Brain pericyte (primary cell): ENCODE data around the gene C14orf180.
"Not testable (repeated sequence)": the region's sequence is repeated elsewhere in the genome, so short reads cannot be mapped to it uniquely, and the experiment has no call there.

ENCODE experiments used
- DNase-seq: peaks from one replicate; pipeline ENCODE4 v3.0.0-alpha.2; 2012; ENCODE audit warnings: low read depth, low spot score

The C14orf180 gene

DNA sequence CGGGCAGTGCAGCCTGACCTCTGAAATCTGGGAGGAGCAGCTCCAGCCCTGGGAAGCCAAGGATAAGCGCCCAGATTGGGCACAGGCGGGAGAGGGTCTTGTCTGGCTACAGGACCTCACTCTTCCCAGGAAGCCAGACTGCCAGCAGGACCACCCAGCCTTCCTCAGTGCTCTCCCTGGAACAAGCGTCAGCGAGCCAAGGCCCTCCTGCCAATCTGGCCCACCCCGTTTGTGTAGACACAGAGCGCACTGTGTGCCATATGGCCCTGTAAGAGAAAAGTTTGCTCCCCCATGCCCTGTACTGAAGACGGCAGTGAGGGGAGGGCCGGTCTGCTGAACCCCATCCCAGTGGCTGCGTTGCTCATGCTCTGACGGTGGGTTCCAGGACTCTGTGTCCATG lies 1.2 kb upstream of the C14orf180 start:
- no peak for DNase-seq

DNA sequence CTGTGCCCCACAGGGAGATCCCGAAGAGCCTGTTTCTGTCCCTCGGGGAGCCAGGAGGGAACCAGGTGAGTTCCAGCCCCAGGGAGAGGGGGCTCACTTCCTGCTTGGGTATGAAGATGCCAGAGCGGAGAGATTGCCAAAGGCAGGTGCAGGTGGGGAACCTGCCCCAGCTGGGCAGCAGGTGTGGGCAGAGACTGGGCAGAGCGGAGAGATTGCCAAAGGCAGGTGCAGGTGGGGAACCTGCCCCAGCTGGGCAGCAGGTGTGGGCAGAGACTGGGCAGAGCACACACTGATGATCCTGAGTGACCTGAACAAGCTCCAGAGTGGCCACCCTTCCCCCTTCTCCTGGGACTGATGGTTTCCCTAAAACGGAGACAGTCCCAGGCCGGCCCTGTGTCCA lies 375 bp downstream of the C14orf180 start:
- DNase-seq, result not testable (repeated sequence)

DNA sequence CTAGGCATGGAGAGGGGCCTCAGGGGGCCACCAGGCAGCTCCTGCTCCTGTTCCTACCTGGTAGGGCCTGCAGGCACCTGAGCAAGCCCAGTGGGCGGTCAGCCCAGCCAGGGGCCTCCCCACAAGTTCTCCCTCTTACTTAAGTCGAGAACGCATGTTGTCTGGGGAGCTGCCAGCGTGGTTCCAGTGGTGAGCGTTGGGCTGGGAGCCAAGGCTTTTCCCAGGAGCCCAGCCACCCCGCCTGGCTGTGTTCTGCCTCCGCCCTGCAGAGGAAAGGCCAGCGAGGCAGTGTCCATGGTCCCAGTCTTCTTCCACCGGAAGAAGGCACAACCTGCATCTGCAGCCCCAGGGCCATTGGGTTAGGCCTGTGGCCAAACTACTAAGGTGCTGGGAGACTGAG lies 1.4 kb downstream of the C14orf180 start:
- no peak for DNase-seq

DNA sequence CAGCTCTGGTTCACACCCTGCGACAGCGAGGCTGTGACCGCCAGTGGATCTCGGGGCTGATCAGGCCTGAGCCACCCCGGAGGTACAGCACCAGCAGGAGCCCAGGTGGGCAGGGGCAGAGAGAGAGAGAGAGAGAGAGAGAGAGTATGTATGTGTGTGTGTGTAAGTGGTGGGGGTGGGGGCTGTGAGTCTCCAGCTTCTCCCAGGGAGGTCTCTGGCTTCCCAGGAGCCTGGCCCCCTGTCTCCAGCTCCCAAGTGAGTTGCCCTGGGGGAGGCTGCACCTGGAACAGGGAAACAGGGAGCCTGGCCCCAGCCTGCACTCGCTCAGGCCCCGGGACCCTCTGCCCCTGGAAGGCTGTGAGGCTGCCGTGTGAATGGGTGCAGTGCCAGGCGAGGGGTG lies 2.0 kb downstream of the C14orf180 start:
- no peak for DNase-seq

DNA sequence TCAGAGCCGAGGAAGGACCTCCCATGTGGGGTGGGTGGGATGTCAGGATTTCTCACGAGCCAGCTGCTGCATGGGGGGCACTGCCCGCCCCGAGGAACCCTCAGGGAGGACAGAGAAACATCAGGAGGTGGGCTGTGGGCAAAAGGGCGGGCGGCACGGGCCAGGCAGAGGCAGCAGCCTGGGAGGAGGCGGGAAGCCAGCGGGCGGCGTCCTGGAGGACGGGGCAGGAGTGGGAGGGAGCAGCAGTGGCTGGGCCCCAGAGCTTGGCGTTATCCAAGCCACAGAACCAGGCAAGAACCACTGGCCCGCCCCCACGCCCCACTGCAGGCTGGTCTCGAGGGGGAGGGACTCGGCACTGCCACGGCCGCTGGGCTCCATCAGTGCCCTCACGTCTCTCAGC lies 2.4 kb downstream of the C14orf180 start:
- DNase-seq, result no peak

DNA sequence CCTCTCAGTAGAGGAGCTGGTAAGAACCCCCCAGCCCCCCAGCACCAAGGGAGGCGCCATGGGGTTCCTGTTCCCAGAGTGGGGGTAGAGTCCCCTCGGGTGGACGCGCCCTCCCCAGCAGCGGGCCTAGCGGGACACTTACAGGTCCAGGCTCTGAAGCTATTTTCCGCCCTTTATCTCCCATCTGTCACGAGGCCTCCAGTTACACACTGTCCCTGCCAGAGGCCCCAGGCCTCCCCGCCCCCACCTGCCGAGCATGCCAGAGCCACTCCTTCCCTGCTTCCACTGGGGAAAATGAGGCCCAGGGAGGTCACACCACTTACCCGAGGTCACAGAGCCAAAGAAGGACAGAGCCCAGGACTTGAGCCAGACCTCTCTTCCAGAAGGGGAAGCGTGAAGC lies 3.1 kb downstream of the C14orf180 start:
- no peak for DNase-seq

DNA sequence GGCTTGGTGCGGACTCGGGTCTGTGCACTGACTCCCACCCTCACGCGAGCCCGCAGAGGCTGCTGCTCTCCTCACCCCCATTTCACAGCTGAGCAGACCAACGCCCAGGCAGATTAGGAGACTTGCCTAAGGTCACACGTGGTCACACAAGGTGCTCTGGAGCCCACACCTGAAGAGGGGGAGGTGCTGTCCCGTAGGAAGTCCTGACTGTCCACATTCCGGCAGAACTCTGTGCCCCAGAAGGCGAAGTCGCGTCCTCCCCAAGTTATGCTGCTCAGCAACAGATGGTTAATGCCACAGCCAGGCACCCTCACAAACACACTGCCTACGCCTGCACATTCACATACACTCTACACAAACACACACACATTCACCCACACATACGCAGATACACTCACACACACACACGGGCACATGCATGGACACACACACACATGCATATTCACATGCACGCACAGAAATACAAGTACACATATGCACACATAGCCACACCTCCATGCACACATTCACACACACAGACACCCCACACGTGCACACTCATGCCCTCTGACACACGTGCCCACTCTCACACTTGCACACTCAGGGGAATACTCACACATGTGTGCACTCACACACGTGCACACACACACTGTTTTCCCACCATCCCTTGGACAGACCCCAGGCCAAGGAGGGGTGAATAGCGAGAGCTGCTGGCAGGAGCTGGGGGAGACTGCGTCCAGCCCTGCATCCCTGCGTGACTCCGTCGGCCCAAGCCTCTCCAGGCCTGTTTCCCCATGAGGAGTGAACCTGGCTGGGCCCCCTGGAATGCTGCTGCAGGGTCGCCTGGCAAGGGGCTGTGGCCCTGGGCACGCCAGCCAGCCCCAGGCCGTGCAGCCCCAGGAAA lies 4.1 kb downstream of the C14orf180 start:
- no peak for DNase-seq

DNA sequence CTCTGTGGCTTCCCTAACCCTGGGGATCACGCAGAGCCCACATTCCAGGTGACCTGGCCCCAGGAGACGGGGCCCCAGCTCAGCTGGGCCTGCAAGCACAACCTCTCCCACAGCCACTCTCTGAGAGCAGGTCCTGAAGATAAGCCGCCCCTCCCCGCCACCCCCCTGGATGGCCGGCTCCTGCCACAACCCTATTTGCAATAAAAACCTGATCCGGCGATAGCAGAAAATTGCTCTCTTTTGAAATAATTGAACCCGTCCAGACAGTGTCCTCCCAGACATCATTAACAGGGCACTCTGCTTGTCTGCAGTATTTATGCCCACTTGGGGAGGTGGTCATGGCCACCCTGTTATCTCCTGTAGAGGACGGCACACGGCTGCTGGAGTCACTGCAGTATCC lies 5.0 kb downstream of the C14orf180 start:
- DNase-seq, result no peak

DNA sequence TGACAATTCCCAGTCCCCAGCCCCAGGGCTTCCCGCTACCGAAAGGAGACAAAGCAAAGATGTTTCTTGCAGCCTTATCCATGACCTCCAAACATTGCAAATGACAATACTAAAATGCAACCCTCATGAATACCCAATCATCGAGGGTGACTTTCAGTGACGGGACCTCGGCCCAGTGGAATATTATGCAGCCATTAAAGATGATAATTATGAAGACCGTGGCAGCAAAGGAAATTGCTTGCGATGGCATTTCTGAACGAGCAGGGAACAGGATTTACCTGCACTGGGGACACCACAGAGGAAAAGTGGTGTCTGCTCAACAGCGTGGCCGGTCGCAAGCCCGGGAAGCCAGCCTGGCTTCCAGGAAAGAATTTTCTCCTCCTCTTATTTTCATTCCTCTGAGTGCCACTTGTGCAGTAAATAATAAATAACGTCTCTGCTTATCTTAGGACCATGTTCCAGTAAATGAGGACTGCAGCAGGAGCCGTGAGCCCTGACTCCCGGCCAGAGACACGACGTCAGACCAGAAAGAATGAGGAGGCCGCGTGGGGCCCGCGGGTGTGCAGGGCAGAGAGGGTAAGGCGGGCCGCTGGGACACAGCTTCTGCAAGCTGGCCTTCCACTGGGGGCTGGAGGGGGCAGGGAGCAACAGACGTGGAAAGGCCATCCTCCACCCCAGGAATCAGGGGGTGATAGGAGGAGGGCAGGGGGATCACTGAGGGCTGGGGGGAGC lies 6.6 kb downstream of the C14orf180 start:
- DNase-seq, result no peak

DNA sequence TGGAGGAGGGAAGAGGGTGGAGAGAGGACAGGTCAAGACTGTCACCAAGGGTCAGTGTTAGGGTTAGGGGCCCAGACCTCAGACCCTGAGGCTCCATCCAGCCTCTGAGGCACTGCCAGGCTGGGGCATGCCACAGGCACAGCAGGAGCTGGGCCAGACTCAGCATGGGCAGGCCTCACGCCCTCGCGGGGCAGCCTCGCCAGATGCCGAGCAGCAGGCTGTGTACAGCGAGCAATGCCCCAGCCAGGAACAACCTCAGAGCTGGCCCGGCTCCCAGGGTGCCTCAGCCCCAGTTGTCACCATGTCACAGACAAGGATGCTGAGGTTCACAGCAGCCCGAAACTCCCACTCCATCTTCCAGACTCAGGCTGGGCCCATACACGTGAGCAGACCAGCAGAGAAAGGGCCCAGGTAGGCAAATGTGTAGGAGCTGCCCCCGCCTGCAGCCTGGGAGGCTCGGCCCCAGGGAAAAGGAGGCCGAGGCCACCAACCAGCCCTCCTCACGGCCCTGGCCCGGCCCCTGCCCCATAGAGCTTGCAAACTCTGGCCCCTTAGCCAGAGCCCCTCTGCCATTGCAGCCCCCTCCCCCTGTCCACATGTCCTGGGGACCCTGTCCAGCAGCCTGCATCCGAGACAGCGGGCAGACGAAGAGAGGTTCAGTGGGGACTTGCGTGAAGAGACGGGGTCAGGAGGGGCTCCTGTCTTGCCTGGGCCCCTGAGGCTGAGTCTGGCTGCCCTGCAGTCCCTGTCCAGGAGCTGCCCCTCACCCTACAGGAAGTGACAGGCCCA lies 7.5 kb downstream of the C14orf180 start:
- no peak for DNase-seq

DNA sequence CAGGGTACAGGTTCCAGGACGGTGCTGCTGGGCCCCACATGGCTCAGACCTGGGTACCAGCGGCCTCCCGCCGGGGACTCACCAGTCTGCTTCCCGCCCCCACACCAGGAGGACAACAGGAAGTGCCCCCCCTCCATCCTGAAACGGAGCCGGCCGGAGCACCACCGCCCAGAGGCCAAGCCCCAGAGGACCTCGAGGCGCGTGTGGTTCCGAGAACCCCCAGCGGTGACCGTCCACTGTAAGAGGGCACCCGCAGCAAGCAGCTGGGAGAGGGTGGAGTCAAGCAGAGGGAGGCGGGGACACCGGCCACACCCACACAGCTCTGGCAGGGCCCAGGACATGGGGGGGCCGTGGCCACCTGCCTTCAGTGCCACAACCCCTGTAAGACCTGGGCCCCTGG lies 8.1 kb downstream of the C14orf180 start:
- no peak for DNase-seq

DNA sequence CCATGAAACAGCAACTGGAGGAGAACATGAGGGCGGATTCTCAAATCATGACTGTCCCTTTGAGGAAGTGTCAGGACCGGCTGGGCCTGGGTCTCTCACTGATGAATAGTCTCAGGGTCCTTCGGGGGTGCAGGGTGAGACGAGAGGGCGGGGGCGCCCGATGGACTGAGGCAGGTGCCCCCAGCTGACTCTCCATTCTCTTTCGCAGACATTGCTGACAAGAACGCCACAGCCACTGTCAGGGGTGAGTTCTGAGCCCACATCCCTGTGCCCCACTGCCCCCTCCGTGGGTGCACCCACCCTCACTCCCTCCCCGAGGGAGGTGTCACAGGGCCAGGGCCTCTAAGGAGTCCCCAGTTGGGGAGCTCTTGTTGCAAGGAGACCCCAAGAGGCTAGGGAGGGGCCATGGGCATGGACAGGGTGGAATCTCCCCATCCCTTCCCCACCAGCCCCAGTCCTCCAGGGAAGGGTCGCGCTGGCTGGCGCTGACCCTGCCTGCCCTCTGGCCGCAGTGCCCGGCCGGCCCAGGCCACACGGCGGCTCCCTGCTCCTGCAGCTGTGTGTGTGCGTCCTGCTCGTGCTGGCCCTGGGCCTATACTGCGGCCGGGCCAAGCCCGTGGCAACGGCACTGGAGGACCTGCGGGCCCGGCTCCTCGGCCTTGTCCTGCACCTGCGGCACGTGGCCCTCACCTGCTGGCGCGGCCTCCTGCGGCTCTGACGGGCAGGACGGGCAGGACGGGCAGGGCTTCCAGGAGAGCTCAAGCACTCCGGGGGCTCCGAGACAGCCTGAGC lies 8.7 kb downstream of the C14orf180 start:
- DNase-seq, result no peak

DNA sequence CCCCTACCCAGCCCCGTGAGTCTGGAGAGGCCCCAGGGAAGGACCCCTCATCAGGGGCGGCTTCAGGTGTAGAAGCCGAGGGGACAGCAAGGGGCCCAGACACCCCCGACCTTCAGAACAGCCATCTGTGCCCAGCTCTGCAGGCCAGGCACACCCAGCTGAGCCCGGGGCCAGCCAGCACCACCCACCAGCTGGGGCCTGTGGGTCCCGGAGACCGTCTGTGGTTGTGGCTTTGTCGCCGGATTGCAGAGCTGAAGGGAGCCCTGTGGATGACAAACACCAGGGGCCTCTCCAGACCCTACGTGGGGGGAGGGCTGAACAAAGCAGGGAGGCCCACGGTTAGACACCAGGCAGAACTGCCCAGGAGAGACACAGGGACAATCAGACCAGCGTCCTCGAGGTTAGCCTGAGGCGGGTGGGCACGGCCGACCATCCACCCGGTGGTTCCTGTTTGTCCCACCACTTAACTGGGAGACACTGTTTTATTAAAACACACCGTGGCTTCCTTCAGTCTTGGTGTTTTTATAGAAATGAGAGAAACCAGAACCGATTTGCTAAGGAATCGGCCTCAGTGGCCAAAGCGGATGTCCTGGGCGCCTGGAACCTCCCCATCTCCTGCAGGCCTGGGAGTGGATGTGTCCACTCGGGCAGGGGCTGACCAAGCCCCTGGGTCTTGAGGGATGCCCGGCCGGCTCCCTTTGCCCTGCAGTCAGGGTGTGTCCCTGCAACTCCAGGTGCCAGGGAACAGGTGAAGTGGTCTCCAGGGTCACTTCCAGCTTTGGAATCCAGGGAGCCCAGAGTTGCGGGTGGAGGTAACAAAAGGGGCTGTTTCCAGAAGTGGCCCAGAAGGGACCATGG lies 10.0 kb downstream of the C14orf180 start:
- DNase-seq, result no peak

DNA sequence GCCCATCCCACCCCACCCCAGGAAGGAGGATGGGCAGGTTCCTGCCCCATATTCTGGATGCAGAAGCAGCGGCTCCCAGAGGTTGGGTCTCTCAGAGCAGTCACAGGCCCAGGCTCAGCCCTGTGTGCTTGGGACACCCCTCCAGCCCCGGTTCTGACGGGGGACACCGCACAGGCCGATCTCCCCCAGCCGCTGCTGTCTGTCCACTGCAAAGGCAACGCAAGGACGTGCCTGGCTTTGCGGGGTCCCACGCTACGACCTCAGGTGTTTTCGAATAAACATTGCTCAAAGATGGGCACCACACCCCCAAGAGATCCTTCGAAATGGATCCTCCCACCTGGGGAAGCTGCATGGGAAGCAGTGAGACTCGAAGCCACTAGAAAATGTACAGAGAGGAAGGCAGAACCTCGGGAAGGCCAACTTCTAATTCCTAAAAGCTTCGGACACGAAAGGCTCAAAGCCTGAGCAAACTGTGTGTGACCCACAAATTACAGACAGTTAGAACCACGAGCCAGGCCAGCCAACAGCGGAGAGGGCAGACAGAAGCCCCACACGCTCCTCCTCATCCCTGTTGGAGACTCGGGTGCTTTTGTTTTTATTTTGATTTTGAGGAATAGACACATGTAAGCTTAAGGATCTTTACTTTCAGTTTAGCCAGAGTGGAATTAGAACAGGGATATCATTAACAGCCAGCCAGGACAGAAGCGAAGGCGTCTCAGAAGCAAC lies 10.8 kb downstream of the C14orf180 start:
- no peak for DNase-seq

DNA sequence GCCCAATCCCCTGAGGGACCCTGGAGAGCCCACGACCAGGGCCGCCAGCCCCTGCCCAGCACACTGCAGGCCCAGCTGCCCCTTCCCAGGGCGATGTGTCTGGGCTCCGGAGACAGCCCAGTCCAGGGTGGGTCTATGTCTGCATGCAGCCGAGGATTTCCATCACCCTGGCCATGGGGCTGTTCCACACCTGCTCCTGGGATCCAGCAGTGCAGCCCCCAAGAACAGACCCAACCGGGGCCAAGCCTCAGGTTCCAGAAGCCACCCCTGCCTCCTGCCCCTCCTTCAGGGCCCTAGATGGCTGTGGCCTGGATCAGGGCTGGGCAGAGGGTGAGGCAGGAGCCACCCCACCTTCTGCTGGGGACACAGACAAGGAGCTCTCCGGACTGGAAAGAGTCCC lies 11.5 kb downstream of the C14orf180 start:
- DNase-seq, result no peak

DNA sequence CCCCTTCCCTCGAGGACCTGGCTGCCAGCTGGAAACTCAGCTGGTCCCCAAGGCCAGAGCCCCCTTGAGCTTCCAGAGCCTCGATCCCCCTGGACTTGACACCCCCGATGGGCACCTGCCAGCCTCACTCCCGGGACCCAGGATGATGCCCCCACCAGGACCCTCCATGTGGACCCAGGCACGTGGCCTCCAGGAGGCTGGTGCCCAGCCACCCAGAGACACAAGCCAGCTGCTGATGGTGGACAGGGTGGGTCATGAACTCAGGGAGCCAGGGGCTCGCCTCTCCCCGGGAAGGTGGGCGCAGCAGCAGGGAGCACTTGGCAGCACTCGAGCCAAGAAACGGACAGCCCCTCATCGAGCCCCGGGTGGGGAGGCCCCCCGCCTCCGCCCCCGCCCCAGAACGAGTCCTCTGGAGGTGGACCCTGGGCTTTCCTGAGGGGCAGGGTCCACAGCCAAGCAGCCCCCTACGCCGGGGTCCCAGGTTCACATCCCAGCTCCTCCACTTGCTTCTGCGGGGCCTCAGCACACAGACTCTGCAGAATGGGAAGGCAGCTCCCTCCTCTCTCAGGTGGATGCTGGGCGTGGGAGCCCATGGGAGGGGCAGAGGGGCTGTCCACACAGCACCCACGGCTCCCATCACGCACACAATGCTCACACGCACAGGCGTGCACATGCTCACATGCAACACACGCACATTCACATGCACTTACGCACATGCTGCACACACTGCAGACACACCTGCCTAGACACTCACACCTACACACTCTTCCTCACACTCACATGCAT lies 12.1 kb downstream of the C14orf180 start:
- DNase-seq, result no peak

DNA sequence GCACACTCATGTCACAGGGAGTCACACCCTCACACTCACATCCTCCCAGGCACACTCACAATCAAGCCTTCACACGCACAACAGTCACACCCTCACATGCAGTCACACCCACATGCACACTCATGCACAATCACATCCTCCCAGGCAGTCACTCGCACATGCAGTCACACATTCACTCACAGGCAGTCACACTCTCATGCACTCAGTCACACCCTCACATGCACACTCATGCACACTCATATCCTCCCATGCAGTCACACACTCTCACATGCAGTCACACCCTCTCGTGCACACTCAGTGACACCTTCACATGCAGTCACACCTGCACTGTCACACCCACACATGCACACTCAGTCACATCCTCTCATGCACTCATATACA lies 12.7 kb downstream of the C14orf180 start:
- no peak for DNase-seq

DNA sequence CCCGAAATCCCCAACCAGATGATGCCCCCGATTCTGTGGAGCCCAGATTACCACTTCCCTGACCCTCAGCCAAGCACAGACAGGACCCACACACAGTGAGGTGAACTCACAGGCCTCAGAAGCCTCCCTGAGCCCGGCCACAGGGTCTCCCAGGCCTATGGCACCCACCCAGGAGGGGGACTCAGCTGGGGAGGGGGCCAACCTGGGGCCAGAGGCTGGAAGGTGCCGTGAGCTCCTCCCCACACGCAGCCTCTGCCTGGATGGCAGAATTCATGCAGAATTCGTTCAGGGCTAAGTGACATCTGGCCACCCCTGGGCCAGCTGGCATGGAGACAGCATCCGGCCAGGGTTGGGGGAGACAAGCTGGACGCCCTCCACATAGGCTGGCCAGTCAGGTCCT lies 13.2 kb downstream of the C14orf180 start:
- DNase-seq, result no peak

DNA sequence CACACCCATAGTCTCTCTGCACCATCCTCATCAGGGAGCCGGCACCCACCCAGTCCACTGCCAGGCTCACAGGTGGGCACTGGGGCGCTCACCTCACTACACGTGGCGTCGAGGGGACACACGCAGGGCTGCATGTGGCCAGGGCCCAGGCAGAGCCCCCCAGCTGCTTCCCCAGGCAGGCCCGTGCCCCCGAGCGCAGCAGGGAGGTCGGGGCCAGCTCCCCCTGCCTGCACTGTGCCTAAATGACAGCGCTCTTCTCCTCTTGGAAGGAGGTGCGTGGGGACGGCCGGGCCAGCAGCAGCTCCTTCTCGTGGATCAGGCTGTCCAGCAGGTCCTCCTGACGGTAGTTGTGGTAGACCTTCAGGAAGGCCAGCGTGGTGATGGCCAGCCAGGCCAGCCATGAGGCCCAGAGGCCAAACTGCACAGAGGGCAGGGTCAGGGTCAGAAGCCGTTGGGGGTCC lies 13.7 kb downstream of the C14orf180 start:
- DNase-seq, result no peak
